ENCODE data around the gene MYO1B. TPM values are rescaled to one million over a fixed set of nuclear protein-coding genes. Genes with fewer than 3 reads are reported as not detected.

Gene MYO1B
- total and polyA plus RNA-seq, 10 of the 15 experiments (the other 5 are each of a cell fraction or from before 2014, with no cell fraction given), result 0.10 to 4.2 (median 1.6) TPM

DNA sequence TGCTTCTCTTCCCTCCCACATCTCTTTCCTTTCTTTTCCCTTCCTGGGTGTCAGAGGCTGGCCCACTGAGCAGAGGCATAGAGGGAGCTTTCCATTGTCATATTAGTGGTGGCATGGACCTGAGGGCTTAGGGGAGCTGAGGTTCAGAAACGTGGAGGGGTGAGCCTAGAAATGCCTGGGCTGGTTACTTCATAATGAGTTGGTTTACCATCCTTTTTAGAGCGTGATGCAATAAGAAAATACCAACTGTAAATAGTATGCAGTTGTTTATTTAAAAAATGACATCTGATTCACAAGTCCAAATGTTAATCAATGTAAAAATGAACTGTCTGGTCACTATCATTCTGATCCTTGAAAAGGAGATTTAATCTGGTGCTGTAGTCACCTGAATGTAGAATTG, 46.3 kb downstream of the MYO1B start (continued):
- no peak for TF ChIP-seq SMARCA5 (IDR thresholded peaks at IDR 0.05)

DNA sequence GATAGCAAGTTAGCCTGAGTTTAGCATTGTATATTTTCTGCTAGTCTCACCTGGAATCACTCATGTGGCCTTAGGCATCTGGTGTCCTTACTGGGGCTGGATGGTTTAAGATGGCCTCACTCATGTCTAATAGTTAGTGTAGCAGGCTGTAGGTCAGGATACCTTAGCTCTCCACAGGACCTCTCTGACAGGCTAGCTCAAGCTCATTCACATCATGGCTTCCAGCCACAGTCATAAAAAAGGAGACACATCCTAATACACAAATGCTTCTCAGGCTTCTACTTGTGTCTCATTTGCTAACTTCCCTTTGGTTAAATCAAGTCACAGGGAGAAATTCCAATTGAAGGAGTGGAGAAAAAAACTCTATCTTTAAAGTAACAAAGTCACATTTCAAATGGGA, 47.7 kb downstream of the MYO1B start:
- in situ Hi-C loops (cut with MboI), result no loop called here
- TF ChIP-seq, protein P1, sequence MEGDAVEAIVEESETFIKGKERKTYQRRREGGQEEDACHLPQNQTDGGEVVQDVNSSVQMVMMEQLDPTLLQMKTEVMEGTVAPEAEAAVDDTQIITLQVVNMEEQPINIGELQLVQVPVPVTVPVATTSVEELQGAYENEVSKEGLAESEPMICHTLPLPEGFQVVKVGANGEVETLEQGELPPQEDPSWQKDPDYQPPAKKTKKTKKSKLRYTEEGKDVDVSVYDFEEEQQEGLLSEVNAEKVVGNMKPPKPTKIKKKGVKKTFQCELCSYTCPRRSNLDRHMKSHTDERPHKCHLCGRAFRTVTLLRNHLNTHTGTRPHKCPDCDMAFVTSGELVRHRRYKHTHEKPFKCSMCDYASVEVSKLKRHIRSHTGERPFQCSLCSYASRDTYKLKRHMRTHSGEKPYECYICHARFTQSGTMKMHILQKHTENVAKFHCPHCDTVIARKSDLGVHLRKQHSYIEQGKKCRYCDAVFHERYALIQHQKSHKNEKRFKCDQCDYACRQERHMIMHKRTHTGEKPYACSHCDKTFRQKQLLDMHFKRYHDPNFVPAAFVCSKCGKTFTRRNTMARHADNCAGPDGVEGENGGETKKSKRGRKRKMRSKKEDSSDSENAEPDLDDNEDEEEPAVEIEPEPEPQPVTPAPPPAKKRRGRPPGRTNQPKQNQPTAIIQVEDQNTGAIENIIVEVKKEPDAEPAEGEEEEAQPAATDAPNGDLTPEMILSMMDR (IDR thresholded peaks at IDR 0.05 in 2 of 3, conservative IDR thresholded peaks at IDR 0.05 in 1 of 3; ENCODE audit: control insufficient read depth in 2 of 3, extremely low read depth in 1 of 3, insufficient read depth in 1 of 3, low read depth in 3 of 3, low read length in 3 of 3), result no peak
- no peak for TF ChIP-seq RBBP5 (conservative IDR thresholded peaks at IDR 0.05)
- TF ChIP-seq ZNF384 (IDR thresholded peaks at IDR 0.05; ENCODE audit: borderline replicate concordance, low read depth, low read length), result no peak
- no peak for TF ChIP-seq NFYB (IDR thresholded peaks at IDR 0.05; ENCODE audit: insufficient read depth, low read depth, low read length)
- TF ChIP-seq ZSCAN29 (IDR thresholded peaks at IDR 0.05), result no peak
- no peak for TF ChIP-seq YBX1 (IDR thresholded peaks at IDR 0.05)
- no peak for TF ChIP-seq MXI1 (IDR thresholded peaks at IDR 0.05; ENCODE audit: low read depth, low read length)
- no peak for TF ChIP-seq YY1 (IDR thresholded peaks at IDR 0.05; ENCODE audit: low read depth, low read length)
- TF ChIP-seq ZNF207 (IDR thresholded peaks at IDR 0.05; ENCODE audit: borderline replicate concordance), result no peak
- TF ChIP-seq PAX5 (IDR thresholded peaks at IDR 0.05; ENCODE audit: borderline replicate concordance, low read depth, low read length), result no peak
- TF ChIP-seq, protein P2, sequence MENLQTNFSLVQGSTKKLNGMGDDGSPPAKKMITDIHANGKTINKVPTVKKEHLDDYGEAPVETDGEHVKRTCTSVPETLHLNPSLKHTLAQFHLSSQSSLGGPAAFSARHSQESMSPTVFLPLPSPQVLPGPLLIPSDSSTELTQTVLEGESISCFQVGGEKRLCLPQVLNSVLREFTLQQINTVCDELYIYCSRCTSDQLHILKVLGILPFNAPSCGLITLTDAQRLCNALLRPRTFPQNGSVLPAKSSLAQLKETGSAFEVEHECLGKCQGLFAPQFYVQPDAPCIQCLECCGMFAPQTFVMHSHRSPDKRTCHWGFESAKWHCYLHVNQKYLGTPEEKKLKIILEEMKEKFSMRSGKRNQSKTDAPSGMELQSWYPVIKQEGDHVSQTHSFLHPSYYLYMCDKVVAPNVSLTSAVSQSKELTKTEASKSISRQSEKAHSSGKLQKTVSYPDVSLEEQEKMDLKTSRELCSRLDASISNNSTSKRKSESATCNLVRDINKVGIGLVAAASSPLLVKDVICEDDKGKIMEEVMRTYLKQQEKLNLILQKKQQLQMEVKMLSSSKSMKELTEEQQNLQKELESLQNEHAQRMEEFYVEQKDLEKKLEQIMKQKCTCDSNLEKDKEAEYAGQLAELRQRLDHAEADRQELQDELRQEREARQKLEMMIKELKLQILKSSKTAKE (IDR thresholded peaks at IDR 0.05; ENCODE audit: low read depth, poor library complexity, severe bottlenecking), result no peak
- TF ChIP-seq, protein P3, sequence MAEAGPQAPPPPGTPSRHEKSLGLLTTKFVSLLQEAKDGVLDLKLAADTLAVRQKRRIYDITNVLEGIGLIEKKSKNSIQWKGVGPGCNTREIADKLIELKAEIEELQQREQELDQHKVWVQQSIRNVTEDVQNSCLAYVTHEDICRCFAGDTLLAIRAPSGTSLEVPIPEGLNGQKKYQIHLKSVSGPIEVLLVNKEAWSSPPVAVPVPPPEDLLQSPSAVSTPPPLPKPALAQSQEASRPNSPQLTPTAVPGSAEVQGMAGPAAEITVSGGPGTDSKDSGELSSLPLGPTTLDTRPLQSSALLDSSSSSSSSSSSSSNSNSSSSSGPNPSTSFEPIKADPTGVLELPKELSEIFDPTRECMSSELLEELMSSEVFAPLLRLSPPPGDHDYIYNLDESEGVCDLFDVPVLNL (IDR thresholded peaks at IDR 0.05; ENCODE audit: low read depth, low read length), result no peak
- TF ChIP-seq, protein P4, sequence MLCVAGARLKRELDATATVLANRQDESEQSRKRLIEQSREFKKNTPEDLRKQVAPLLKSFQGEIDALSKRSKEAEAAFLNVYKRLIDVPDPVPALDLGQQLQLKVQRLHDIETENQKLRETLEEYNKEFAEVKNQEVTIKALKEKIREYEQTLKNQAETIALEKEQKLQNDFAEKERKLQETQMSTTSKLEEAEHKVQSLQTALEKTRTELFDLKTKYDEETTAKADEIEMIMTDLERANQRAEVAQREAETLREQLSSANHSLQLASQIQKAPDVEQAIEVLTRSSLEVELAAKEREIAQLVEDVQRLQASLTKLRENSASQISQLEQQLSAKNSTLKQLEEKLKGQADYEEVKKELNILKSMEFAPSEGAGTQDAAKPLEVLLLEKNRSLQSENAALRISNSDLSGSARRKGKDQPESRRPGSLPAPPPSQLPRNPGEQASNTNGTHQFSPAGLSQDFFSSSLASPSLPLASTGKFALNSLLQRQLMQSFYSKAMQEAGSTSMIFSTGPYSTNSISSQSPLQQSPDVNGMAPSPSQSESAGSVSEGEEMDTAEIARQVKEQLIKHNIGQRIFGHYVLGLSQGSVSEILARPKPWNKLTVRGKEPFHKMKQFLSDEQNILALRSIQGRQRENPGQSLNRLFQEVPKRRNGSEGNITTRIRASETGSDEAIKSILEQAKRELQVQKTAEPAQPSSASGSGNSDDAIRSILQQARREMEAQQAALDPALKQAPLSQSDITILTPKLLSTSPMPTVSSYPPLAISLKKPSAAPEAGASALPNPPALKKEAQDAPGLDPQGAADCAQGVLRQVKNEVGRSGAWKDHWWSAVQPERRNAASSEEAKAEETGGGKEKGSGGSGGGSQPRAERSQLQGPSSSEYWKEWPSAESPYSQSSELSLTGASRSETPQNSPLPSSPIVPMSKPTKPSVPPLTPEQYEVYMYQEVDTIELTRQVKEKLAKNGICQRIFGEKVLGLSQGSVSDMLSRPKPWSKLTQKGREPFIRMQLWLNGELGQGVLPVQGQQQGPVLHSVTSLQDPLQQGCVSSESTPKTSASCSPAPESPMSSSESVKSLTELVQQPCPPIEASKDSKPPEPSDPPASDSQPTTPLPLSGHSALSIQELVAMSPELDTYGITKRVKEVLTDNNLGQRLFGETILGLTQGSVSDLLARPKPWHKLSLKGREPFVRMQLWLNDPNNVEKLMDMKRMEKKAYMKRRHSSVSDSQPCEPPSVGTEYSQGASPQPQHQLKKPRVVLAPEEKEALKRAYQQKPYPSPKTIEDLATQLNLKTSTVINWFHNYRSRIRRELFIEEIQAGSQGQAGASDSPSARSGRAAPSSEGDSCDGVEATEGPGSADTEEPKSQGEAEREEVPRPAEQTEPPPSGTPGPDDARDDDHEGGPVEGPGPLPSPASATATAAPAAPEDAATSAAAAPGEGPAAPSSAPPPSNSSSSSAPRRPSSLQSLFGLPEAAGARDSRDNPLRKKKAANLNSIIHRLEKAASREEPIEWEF (IDR thresholded peaks at IDR 0.05; ENCODE audit: insufficient replicate concordance, low read depth, low read length), result no peak

More for the DNA sequence above, 47.7 kb downstream of the MYO1B start:
- POLR2A ChIA-PET, result no interaction called here
- DNase-seq (ENCODE audit: low read depth, low spot score), result no peak
- no peak for FAIRE-seq
- CTCF ChIA-PET, result no interaction called here
- H3K4me1 ChIP-seq (ENCODE audit: control insufficient read depth, insufficient read depth, low read length), result no peaks in the 10 kb centered on the region
- H3K36me3 ChIP-seq (ENCODE audit: control insufficient read depth in 2 of 2, insufficient read depth in 2 of 2, low read length in 1 of 2), result no peaks in the 10 kb centered on the region
- RAD21 ChIA-PET (ENCODE audit: unreplicated experiment), result no interaction called here
- no peak overlapping the region for H3K27ac ChIP-seq (ENCODE audit: control insufficient read depth, insufficient read depth)
- no peak for ATAC-seq
- H3K9ac ChIP-seq (ENCODE audit: control insufficient read depth, insufficient read depth, low read length), result no peak overlapping the region
- no peaks in the 10 kb centered on the region for H3K79me2 ChIP-seq (ENCODE audit: control insufficient read depth, insufficient read depth, low read length)
- intact Hi-C loops (cut with micrococcal nuclease; ENCODE audit: unreplicated experiment), result no loop called here
- H4K20me1 ChIP-seq (ENCODE audit: control insufficient read depth, insufficient read depth), result no peaks in the 10 kb centered on the region
- BruUV-seq (replicated peaks), result no TSS peak
- H3K4me3 ChIP-seq, result no peak overlapping the region
- no peak overlapping the region for H3K4me2 ChIP-seq (ENCODE audit: control insufficient read depth, insufficient read depth)
- no peaks in the 10 kb centered on the region; a peak in 1 of 4 replicates for H3K27me3 ChIP-seq (replicated peaks in 1 of 2; ENCODE audit: control insufficient read depth in 2 of 2, insufficient read depth in 2 of 2, low read length in 1 of 2)
- H3K9me3 ChIP-seq (replicated peaks; ENCODE audit: control insufficient read depth, insufficient read depth, low read length), result no peaks in the 10 kb centered on the region
- SMC1A ChIA-PET (ENCODE audit: uncharacterized antibody, unreplicated experiment), result no interaction called here
- no peak overlapping the region for H2AFZ ChIP-seq (ENCODE audit: control insufficient read depth, low read depth, low read length)

Measured in GM12878 (cell line).